Glutamatergic neuron (in vitro differentiated cells): ENCODE measurements around the gene MCTP1. TPM values are rescaled to one million over a fixed set of nuclear protein-coding genes. Genes with fewer than 3 reads are reported as not detected.

Experiments
- DNase-seq: peaks from one replicate; pipeline ENCODE4 v3.0.0; 2022
- H3K27ac Mint-ChIP-seq: one replicate; pipeline ENCODE4 v1.8.0; 2020; ENCODE audit warnings: mild to moderate bottlenecking, mixed read lengths, inconsistent platforms; ENCODE audit not compliant: unreplicated experiment
- H3K27me3 Mint-ChIP-seq: one replicate; pipeline ENCODE4 v1.8.0; 2020; ENCODE audit warnings: mild to moderate bottlenecking, moderate library complexity, mixed read lengths, inconsistent platforms; ENCODE audit not compliant: unreplicated experiment
- H3K36me3 Mint-ChIP-seq: one replicate; pipeline ENCODE4 v1.8.0; 2020; ENCODE audit warnings: mild to moderate bottlenecking, mixed read lengths, inconsistent platforms; ENCODE audit not compliant: unreplicated experiment
- H3K4me1 Mint-ChIP-seq: one replicate; pipeline ENCODE4 v1.8.0; 2020; ENCODE audit warnings: mild to moderate bottlenecking, low read depth, mixed read lengths, inconsistent platforms; ENCODE audit not compliant: unreplicated experiment
- H3K4me3 Mint-ChIP-seq: one replicate; pipeline ENCODE4 v1.8.0; 2020; ENCODE audit warnings: mild to moderate bottlenecking, mixed read lengths, inconsistent platforms; ENCODE audit not compliant: unreplicated experiment
- H3K9me3 Mint-ChIP-seq: one replicate; pipeline ENCODE4 v1.8.0; 2020; ENCODE audit warnings: mild to moderate bottlenecking, moderate library complexity, mixed read lengths, inconsistent platforms; ENCODE audit not compliant: unreplicated experiment
- total RNA-seq: library from RNA; stranded (reverse); fragmentation: NEBNext Ultra II Directional; extraction: Animal tissue kit (Norgen Biotek cat#: 25700); gene quantifications from one replicate; pipeline ENCODE4 v1.2.1, GENCODE V29; 2021; ENCODE audit not compliant: unreplicated experiment
- TF ChIP-seq, protein P1 (sequence below): fragments of 200-600 bp; sonication (generic); IDR thresholded peaks from one replicate; pipeline ENCODE4 v1.5.0; 2021; ENCODE audit not compliant: partially characterized antibody, unreplicated experiment

Gene MCTP1
- total RNA-seq, 1 donor from 2014 or later: 1.7 TPM

DNA sequence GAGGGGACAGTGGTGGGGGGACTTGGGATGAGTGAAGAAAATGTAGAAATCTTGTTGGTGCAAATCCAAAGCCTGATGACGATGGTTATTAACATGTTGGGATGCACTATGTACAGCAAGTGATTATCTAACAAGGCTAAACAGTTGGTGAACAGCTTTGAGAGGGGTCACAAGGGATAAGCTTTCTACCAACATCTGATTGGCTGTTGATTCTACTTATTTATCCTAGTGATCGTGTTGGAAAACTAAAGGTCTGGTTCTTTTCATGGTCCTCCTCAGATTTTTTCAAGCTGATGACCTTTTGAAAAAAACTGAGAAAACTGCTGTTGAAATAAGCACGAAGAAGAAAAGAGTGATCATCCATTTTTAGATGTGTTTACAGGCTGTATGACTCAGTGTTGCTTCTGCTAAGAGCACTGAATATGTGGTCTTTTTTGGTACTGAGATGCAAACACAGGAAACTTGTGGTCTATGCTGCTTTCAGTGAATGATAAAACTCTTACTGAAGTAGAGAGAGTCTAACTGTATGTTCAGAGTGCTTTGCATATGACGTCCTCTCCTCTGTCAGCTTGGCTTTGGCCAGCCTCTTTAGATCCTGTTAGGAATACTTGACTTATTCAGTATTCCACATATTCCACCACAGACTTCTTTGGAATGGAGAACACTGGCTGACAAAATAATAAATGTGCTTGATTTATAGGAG is 491.6 kb downstream of the MCTP1 start:
- Mint-ChIP-seq H3K9me3 (no peaks in the 10 kb centered on the region), H3K4me1 (no peaks in the 10 kb centered on the region), H3K27me3 (no peaks in the 10 kb centered on the region), H3K36me3 (no peaks in the 10 kb centered on the region), H3K27ac (no peak overlapping the region), H3K4me3 (no peak overlapping the region)
- TF ChIP-seq, protein P1, sequence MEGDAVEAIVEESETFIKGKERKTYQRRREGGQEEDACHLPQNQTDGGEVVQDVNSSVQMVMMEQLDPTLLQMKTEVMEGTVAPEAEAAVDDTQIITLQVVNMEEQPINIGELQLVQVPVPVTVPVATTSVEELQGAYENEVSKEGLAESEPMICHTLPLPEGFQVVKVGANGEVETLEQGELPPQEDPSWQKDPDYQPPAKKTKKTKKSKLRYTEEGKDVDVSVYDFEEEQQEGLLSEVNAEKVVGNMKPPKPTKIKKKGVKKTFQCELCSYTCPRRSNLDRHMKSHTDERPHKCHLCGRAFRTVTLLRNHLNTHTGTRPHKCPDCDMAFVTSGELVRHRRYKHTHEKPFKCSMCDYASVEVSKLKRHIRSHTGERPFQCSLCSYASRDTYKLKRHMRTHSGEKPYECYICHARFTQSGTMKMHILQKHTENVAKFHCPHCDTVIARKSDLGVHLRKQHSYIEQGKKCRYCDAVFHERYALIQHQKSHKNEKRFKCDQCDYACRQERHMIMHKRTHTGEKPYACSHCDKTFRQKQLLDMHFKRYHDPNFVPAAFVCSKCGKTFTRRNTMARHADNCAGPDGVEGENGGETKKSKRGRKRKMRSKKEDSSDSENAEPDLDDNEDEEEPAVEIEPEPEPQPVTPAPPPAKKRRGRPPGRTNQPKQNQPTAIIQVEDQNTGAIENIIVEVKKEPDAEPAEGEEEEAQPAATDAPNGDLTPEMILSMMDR: no peak
- DNase-seq: no peak

DNA sequence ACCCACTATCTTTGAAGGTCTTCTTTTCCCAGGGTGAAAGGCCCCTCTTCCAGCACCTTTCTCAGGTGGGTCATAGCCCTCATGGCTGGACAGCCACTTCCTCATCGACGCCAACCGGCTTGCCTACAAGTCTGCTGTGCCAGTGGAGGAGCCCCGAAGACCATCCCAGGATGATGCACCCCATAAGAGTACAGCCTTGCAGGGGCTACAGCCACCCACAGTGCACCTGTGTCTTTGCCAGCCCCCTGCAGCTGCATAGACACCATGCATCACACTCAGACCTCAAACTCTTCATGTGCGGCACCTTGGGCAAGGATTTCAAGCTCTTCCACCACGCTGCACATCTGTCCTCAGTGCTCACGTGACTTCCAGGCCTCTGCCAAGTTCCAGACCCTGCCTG is 493.1 kb downstream of the MCTP1 start:
- H3K36me3 Mint-ChIP-seq: no peaks in the 10 kb centered on the region
- H3K4me3 Mint-ChIP-seq: no peak overlapping the region
- H3K4me1 Mint-ChIP-seq: no peaks in the 10 kb centered on the region
- no peaks in the 10 kb centered on the region for H3K9me3 Mint-ChIP-seq
- TF ChIP-seq, protein P1: no peak
- H3K27ac Mint-ChIP-seq: no peak overlapping the region
- DNase-seq: no peak
- H3K27me3 Mint-ChIP-seq: no peaks in the 10 kb centered on the region

DNA sequence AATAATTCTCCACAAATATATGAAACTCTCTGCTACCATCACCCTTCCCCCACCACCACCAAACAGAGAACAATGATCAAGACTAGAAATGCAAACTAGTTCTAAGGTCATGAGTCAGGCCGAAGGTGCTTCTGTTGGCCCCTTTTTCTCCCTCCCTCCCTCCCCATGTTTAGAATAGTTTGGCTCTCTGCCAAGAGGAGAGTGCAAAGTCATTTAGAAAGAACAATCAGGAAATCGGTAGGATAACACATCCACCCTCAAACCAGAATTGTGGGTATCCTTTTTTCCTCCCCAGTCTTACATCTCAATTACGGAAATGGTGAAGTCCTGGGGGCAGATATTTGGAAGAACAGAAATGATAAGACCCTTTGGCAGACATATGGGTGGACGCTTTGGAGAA is 496.4 kb downstream of the MCTP1 start:
- Mint-ChIP-seq H3K4me1 (no peaks in the 10 kb centered on the region), H3K9me3 (no peaks in the 10 kb centered on the region), H3K36me3 (no peaks in the 10 kb centered on the region), H3K27ac (no peak overlapping the region), H3K27me3 (no peaks in the 10 kb centered on the region), H3K4me3 (no peak overlapping the region)
- TF ChIP-seq, protein P1: no peak
- DNase-seq: no peak

DNA sequence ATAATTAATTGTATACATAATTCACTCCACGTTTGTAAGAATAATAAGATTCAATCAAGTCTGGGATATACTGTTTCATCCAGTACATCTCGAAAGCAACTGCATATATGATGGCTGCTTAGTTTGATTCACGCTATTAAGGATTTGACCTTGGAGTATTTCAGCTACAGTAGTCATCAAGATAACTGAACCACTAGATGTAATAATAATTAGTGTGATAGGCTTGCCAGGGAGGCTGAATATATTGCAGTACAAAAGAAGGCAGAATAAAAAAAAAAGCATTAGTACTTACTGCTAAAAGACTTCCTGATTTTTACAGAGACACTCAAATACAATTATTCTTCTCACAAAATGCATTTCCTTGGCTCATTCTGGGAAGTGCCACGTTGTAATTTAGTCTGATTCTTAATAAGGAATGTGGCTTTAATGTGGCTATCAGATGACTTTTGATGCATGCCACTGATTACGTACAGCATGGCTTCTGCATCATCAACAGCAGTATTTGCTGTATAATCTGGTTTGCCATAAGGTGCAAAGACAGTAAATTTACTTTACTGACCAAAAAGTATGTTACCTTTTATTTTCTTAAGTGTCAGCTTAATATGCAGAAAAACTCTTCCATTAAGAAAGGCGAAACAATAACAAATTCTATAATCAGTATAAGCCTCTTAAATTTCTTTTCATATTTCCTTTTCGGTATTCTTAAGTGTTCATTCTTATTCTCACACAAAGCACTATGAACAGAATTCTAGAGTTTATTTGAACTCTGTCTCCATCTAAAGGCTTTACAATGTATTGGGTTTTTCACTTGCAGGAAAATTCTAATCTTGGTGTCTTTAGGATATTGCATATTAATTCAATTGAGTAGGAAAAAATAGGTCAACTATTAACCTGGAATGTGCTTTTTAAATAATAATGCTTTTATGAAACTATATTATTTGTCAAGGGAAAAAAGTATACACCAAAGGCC is 500.1 kb downstream of the MCTP1 start:
- H3K4me3 Mint-ChIP-seq: no peak overlapping the region
- DNase-seq: no peak
- TF ChIP-seq, protein P1: no peak
- no peak overlapping the region for H3K27ac Mint-ChIP-seq
- no peaks in the 10 kb centered on the region for H3K9me3 Mint-ChIP-seq
- no peaks in the 10 kb centered on the region for H3K27me3 Mint-ChIP-seq
- H3K36me3 Mint-ChIP-seq: no peaks in the 10 kb centered on the region
- H3K4me1 Mint-ChIP-seq: no peaks in the 10 kb centered on the region

DNA sequence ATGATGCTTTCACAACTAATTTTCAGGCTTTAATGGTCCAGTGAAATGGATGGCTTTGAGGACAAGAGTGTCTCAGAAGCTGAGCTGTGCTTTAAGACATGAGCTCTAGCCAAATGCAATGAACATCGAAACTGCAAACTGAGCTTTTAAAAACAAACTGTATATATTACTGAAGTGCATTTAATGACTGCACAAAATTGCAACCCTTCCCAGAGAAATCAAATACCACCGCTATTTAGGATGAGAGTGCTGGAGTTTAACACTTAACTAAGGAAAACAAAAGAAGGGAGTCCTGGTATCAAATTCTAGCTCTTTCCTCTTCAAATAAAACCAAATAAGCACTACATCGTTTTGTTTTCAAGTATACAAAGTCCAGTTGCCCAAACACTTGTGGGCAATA is 502.5 kb downstream of the MCTP1 start:
- Mint-ChIP-seq H3K9me3 (no peaks in the 10 kb centered on the region), H3K4me3 (no peak overlapping the region), H3K27me3 (no peaks in the 10 kb centered on the region), H3K4me1 (no peaks in the 10 kb centered on the region), H3K27ac (no peak overlapping the region), H3K36me3 (no peaks in the 10 kb centered on the region)
- TF ChIP-seq, protein P1: no peak
- no peak for DNase-seq
